Measurements from ENCODE around the gene RPL32.

DNA sequence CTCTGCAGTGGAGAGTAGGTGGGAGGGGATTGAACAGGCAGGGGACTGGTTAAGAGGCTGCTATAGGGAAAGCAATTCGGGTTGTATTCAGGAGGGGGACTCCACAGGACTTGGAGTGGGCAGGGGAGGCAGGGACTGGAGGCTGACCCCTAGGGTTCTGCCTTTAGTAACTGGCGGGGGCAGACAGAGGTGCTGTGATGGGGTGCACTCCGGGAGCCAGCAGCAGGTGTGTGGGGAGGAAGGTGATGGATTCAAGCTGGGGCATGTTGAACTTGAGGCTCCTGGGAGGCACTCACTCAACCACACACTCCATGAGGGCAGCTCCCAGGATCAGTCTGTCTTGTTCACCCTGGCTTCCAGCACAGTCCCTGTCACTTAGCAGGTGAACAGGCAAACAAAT, 32.4 kb downstream of the RPL32 start:
- TF ChIP-seq, protein P1, sequence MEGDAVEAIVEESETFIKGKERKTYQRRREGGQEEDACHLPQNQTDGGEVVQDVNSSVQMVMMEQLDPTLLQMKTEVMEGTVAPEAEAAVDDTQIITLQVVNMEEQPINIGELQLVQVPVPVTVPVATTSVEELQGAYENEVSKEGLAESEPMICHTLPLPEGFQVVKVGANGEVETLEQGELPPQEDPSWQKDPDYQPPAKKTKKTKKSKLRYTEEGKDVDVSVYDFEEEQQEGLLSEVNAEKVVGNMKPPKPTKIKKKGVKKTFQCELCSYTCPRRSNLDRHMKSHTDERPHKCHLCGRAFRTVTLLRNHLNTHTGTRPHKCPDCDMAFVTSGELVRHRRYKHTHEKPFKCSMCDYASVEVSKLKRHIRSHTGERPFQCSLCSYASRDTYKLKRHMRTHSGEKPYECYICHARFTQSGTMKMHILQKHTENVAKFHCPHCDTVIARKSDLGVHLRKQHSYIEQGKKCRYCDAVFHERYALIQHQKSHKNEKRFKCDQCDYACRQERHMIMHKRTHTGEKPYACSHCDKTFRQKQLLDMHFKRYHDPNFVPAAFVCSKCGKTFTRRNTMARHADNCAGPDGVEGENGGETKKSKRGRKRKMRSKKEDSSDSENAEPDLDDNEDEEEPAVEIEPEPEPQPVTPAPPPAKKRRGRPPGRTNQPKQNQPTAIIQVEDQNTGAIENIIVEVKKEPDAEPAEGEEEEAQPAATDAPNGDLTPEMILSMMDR (IDR thresholded peaks at IDR 0.05) = no peak
- TF ChIP-seq POLR2A (IDR thresholded peaks at IDR 0.05) (no peak), POLR2AphosphoS5 (IDR thresholded peaks at IDR 0.05) (no peak)
